Activated T-helper 17 cell treated with anti-CD3 and anti-CD28 coated beads, Interleukin-2, amount 50 U/mL, for 72 hours (primary cell): ENCODE data around the gene GPLD1. TPM values are rescaled to one million over a fixed set of nuclear protein-coding genes. Genes with fewer than 3 reads are reported as not detected.
"Not testable (repeated sequence)": the region's sequence is repeated elsewhere in the genome, so short reads cannot be mapped to it uniquely, and the experiment has no call there.

Experiments
- ATAC-seq: fragments of 150-1000 bp; cut with Tn5 transposase; replicated peaks from 2 replicates; pipeline ENCODE4 v1.10.0; 2021; ENCODE audit warnings: mild to moderate bottlenecking, moderate library complexity
- H3K27ac Mint-ChIP-seq: one replicate; pipeline ENCODE4 v1.8.0; 2022; ENCODE audit warnings: mixed read lengths
- H3K27me3 Mint-ChIP-seq: one replicate; pipeline ENCODE4 v1.8.0; 2022; ENCODE audit warnings: mixed read lengths
- H3K36me3 Mint-ChIP-seq: one replicate; pipeline ENCODE4 v1.8.0; 2022; ENCODE audit warnings: low read depth, mild to moderate bottlenecking, mixed read lengths
- H3K4me1 Mint-ChIP-seq: one replicate; pipeline ENCODE4 v1.8.0; 2022; ENCODE audit warnings: mixed read lengths
- H3K4me3 Mint-ChIP-seq: one replicate; pipeline ENCODE4 v1.8.0; 2022; ENCODE audit warnings: mild to moderate bottlenecking, mixed read lengths
- H3K9me3 Mint-ChIP-seq: one replicate; pipeline ENCODE4 v1.8.0; 2022; ENCODE audit warnings: mixed read lengths
- total RNA-seq, 2 donors: library from RNA; stranded (reverse); gene quantifications; one replicate each; pipeline ENCODE4 v1.2.3, GENCODE V29; 2022

GPLD1 gene
- total RNA-seq, 2 donors from 2014 or later, result 0.73 to 0.79 TPM

DNA sequence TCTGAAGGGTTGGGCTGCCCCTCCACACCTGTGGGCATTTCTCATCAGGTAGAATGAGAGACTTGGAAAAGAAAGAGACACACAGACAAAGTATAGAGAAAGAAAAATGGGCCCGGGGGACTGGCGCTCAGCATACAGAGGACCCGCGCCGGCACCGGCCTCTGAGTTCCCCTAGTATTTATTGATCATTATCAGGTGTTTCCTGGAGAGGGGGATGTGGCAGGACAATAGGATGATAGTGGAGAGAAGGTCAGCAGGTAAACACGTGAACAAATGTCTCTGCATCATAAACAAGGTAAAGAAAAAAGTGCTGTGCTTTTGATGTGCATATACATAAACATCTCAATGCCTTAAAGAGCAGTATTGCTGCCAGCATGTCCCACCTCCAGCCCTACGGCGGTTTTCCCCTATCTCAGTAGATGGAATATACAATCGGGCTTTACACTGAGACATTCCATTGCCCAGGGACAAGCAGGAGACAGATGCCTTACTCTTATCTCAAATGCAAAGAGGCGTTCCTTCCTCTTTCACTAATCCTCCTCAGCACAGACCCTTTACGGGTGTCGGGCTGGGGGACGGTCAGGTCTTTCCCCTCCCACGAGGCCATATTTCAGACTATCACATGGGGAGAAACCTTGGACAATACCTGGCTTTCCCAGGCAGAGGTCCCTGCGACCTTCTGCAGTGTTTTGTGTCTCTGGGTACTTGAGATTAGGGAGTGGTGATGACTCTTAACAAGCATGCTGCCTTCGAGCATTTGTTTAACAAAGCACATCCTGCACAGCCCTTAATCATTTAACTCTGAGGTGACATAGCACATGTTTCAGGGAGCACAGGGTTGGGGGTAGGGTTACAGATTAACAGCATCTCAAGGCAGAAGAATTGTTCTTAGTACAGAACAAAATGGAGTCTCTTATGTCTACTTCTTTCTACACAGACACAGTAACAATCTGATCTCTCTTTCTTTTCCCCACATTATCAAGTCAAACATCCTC, 89.0 kb downstream of the GPLD1 start:
- H3K27me3 Mint-ChIP-seq, result peaks cover 32% of the 10 kb centered on the region
- not testable (repeated sequence) for H3K27ac Mint-ChIP-seq, H3K4me3 Mint-ChIP-seq, ATAC-seq, H3K4me1 Mint-ChIP-seq, H3K9me3 Mint-ChIP-seq
- H3K36me3 Mint-ChIP-seq, result peaks cover 18% of the 10 kb centered on the region

- H3K9me3 Mint-ChIP-seq, result peaks cover 5% of the 10 kb centered on the region
- no peaks in the 10 kb centered on the region for H3K4me1 Mint-ChIP-seq
- H3K36me3 Mint-ChIP-seq, result no peaks in the 10 kb centered on the region
- ATAC-seq, result no peak
- H3K4me3 Mint-ChIP-seq, result no peak overlapping the region
- H3K27ac Mint-ChIP-seq, result no peak overlapping the region
- peaks cover 32% of the 10 kb centered on the region for H3K27me3 Mint-ChIP-seq
Measured at GRCh38 chr6:24397631-24398030, 91.7 kb downstream of the GPLD1 start.

- Mint-ChIP-seq H3K4me3 (no peak overlapping the region), H3K27ac (no peak overlapping the region)
- ATAC-seq, result no peak
Measured at GRCh38 chr6:24396824-24397223, 92.6 kb downstream of the GPLD1 start.

DNA sequence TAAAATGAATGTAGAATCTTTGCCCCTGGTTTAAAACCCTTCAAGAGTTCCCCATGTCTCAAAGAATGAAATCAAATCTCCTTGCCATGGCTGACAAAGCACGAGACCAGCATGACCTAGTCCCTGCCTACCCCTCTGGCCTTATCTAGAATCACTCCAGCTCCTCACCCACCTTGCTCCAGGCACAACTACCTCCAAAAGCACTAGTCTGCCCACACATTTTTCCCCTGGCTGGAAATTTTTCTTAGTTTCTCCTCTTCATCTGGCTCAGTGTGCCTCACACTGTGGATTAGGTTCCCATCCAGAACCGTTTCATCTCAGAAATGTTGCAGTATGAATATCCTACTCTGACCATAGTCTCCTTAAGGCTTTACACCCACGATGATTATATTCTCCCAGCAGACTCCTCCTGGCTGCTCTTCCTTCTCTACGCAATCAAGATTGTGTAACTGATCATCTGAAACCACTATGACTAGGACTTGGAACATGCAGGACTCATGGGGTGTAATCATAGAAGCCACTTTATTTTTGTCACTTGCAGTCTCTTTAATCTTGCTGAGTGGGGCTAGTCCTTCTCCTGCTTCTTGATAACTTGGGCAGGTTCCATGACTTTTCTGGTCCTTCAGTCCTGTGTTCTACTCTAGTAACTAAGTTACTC, 94.5 kb downstream of the GPLD1 start:
- Mint-ChIP-seq H3K9me3 (peaks cover 5% of the 10 kb centered on the region), H3K4me3 (no peak overlapping the region), H3K27me3 (peaks cover 25% of the 10 kb centered on the region), H3K27ac (no peak overlapping the region), H3K4me1 (no peaks in the 10 kb centered on the region), H3K36me3 (no peaks in the 10 kb centered on the region)
- ATAC-seq, result no peak

More at GRCh38 chr6:24396824-24397223, 92.6 kb downstream of the GPLD1 start:
- peaks cover 32% of the 10 kb centered on the region for H3K27me3 Mint-ChIP-seq
- no peaks in the 10 kb centered on the region for H3K4me1 Mint-ChIP-seq
- H3K9me3 Mint-ChIP-seq, result peaks cover 5% of the 10 kb centered on the region
- no peaks in the 10 kb centered on the region for H3K36me3 Mint-ChIP-seq

DNA sequence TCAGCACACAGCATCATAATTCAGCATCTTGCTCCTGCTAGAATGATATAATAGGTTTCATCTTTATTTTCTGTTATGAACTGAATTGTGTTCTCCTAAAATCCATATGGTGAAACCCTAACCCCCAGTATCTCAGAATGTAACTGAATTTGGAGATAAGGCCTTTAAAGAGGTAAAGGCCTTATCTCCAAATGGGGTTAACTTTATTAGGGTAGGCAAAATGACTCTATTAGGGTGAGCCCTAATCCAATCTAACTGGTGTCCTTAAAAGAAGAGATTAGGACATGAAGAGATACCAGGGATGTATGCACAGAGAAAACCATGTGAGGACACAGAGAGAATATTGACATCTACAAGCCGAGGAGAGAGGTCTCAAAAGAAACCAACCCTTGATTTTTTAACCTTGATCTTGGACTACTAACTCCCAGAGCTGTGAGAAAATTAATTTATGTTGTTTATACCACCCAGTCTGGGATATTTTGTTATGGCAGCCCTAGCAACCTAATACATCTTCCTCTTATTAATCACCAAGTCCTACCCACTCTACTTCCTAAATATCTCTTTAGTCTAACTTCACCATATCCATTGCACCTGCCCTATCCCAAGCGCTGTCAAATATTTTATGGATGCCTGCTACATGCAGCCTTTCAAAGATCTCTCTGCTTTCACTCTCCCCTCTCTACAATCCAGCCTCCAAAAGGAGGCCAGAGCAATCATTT, 95.2 kb downstream of the GPLD1 start:
- H3K4me3 Mint-ChIP-seq, result no peak overlapping the region
- no peak for ATAC-seq
- no peak overlapping the region for H3K27ac Mint-ChIP-seq
- H3K36me3 Mint-ChIP-seq, result no peaks in the 10 kb centered on the region
- peaks cover 18% of the 10 kb centered on the region for H3K27me3 Mint-ChIP-seq
- H3K4me1 Mint-ChIP-seq, result no peaks in the 10 kb centered on the region
- H3K9me3 Mint-ChIP-seq, result peaks cover 5% of the 10 kb centered on the region

DNA sequence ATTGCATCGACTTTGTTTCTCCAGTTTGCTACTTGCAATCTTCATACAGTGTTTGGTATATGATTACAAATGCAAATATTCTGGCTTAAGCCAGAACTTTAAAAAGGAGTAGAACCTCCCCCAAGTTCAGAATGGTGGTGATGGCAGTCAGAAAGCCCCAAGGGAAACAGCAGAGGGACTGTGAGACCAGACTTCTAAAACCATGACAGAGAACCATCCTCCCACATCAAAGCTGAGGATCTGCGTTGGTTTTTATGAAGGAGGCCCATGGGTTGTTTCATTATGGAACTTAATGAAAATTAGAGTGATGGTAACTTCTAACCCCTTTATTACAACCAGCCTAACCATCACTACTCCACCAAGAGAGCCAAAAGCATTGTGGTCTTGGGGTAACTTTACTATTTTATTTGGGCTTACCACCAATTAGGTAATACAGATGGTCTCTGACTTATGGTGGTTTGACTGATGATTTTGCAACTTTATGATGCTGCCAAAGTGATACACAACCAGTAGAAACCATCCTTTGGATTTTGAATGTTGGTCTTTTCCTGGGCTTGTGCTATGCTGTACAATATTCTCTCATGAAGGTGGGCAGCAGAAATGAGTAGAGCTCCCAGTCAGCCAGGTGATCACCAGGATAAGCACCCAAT, 97.5 kb downstream of the GPLD1 start:
- no peak overlapping the region for H3K27ac Mint-ChIP-seq
- no peaks in the 10 kb centered on the region for H3K4me1 Mint-ChIP-seq
- peak; percentile 38 for ATAC-seq

GRCh38 chr6:24391208-24391607, 98.2 kb downstream of the GPLD1 start:
- H3K4me1 Mint-ChIP-seq, result no peaks in the 10 kb centered on the region
- no peak overlapping the region for H3K4me3 Mint-ChIP-seq
- H3K36me3 Mint-ChIP-seq, result no peaks in the 10 kb centered on the region
- H3K27me3 Mint-ChIP-seq, result peaks cover 4% of the 10 kb centered on the region
- no peak for ATAC-seq
- peaks cover under 1% of the 10 kb centered on the region for H3K9me3 Mint-ChIP-seq
- no peak overlapping the region for H3K27ac Mint-ChIP-seq

More for the DNA sequence above, 97.5 kb downstream of the GPLD1 start:
- Mint-ChIP-seq H3K36me3 (no peaks in the 10 kb centered on the region), H3K27me3 (peaks cover 9% of the 10 kb centered on the region), H3K9me3 (peaks cover 5% of the 10 kb centered on the region), H3K4me3 (no peak overlapping the region)

GRCh38 chr6:24387818-24388217, 101.6 kb downstream of the GPLD1 start:
- H3K36me3 Mint-ChIP-seq, result no peaks in the 10 kb centered on the region
- peaks cover 10% of the 10 kb centered on the region for H3K27me3 Mint-ChIP-seq
- H3K9me3 Mint-ChIP-seq, result no peaks in the 10 kb centered on the region
- ATAC-seq, result no peak
- H3K4me3 Mint-ChIP-seq, result no peak overlapping the region
- H3K4me1 Mint-ChIP-seq, result no peaks in the 10 kb centered on the region
- H3K27ac Mint-ChIP-seq, result no peak overlapping the region

- H3K27ac Mint-ChIP-seq, result no peak overlapping the region
- H3K4me3 Mint-ChIP-seq, result no peak overlapping the region
- H3K9me3 Mint-ChIP-seq, result no peaks in the 10 kb centered on the region
- no peaks in the 10 kb centered on the region for H3K4me1 Mint-ChIP-seq
- H3K27me3 Mint-ChIP-seq, result peaks cover 10% of the 10 kb centered on the region
- no peaks in the 10 kb centered on the region for H3K36me3 Mint-ChIP-seq
- no peak for ATAC-seq
Measured at GRCh38 chr6:24385536-24386269, 103.7 kb downstream of the GPLD1 start.

DNA sequence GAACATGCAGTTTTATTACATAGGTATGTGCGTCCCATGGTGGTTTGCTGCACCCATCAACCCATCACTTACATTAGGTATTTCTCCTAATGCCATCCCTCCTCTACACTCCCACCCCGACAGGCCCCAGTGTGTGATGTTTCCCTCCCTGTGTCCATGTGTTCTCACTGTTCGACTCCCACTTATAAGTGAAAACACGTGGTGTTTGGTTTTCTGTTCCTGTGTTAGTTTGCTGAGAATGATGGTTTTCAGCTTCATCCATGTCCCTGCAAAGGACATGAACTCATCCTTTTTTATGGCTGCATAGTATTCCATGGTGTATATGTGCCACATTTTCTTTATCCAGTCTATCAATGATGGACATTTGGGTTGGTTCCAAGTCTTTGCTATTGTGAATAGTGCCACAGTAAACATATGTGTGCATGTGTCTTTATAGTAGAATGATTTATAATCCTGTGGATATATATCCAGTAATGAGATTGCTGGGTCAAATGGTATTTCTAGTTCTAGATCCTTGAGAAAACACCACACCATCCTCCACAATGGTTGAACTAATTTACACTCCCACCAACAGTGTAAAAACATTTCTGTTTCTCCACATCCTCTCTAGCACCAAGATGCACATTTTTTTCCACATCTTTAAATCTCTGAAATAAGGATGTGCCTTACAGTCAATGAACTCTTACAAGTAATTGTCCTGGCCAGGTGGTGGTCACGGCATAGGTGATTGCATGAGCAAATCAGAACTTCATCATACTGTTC, 104.8 kb downstream of the GPLD1 start:
- ATAC-seq, H3K27me3 Mint-ChIP-seq, H3K36me3 Mint-ChIP-seq, H3K9me3 Mint-ChIP-seq, H3K27ac Mint-ChIP-seq, H3K4me3 Mint-ChIP-seq, H3K4me1 Mint-ChIP-seq: not testable (repeated sequence)

DNA sequence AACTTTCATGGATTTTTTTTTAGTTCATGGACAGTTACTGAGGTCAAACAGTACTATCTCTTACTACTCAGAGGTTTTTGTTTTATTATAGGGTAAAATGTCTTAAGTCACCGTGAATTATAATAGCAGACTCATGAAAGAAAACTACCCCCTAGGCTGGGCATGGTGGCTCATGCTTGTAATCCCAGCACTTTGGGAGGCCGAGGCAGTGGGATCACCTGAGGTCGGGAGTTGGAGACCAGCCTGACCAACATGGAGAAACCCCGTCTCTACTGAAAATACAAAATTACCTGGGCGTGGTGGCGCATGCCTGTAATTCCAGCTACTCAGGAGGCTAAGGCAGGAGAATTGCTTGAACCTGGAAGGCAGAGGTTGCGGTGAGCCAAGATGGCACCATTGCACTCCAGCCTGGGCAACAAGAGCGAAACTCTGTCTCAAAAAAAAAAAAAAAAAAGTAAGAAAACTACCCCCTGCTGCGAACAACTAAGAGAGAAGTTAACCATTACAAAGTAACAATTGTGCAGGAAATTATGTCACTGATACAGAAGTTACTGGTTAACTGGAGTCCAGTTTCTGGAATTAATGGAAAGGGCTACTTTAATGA, 106.4 kb downstream of the GPLD1 start:
- H3K27me3 Mint-ChIP-seq, ATAC-seq, H3K4me1 Mint-ChIP-seq, H3K27ac Mint-ChIP-seq, H3K9me3 Mint-ChIP-seq, H3K36me3 Mint-ChIP-seq, H3K4me3 Mint-ChIP-seq: not testable (repeated sequence)

DNA sequence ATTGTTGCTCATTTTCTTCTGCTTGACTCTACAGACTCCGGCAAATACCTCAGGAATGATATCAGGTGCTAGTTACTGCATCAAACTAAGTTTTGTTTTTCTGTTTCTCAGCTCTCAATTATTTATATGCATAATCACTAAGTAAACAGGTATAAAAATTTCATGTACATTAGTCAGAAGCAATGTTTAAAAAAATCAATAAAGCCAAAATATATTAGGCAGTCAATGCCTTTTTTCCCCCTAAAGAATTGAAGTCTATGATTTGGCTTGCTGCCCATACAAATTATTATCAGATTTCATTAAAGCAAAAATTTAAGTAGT, 107.2 kb downstream of the GPLD1 start:
- Mint-ChIP-seq H3K4me1 (no peaks in the 10 kb centered on the region), H3K36me3 (no peaks in the 10 kb centered on the region), H3K27ac (no peak overlapping the region), H3K27me3 (peaks cover 6% of the 10 kb centered on the region), H3K9me3 (no peaks in the 10 kb centered on the region), H3K4me3 (no peak overlapping the region)
- no peak for ATAC-seq
